Suprapubic skin (tissue), 4 donors: ENCODE measurements around the gene ITPK1. TPM values are rescaled to one million over a fixed set of nuclear protein-coding genes. Genes with fewer than 3 reads are reported as not detected.
"Not testable (repeated sequence)": the region's sequence is repeated elsewhere in the genome, so short reads cannot be mapped to it uniquely, and the experiment has no call there.

Experiments
- DNase-seq, 2 donors: peaks; one replicate each; pipeline ENCODE4 v3.0.0-alpha.2; 2019; ENCODE audit warnings: low spot score in 2 of 2
- H3K27ac ChIP-seq: fragments of 200-600 bp; sonication (generic); one replicate; pipeline ENCODE4 v1.5.1; 2019
- H3K27me3 ChIP-seq: fragments of 200-600 bp; sonication (generic); one replicate; pipeline ENCODE4 v1.5.1; 2019
- H3K36me3 ChIP-seq: fragments of 200-600 bp; sonication (generic); one replicate; pipeline ENCODE4 v1.5.1; 2019
- H3K4me1 ChIP-seq: fragments of 200-600 bp; sonication (generic); one replicate; pipeline ENCODE4 v1.5.1; 2019
- H3K4me3 ChIP-seq: fragments of 200-600 bp; sonication (generic); one replicate; pipeline ENCODE4 v1.5.1; 2019; ENCODE audit warnings: mild to moderate bottlenecking
- H3K9me3 ChIP-seq: fragments of 200-600 bp; sonication (generic); one replicate; pipeline ENCODE4 v1.5.1; 2019
- EP300 ChIP-seq: sonication (generic); formaldehyde crosslinking; IDR thresholded peaks from one replicate; pipeline ENCODE4 v1.6.1; 2017; ENCODE audit warnings: antibody characterized with exemption
- POLR2A ChIP-seq, 2 donors: fragments of 450-650 bp; IDR thresholded peaks; one replicate each; pipeline ENCODE4 v1.6.1; 2017; ENCODE audit warnings: antibody characterized with exemption in 2 of 2, mild to moderate bottlenecking in 2 of 2, moderate library complexity in 2 of 2
- POLR2AphosphoS5 ChIP-seq, 3 donors: sonication (generic); formaldehyde crosslinking; IDR thresholded peaks; one replicate each; pipeline ENCODE4 v1.6.1; 2017; ENCODE audit warnings: antibody characterized with exemption in 3 of 3
- WGBS: methylation state at CpG from one replicate; pipeline ENCODE4 v1.1.5; 2018; 5-methylcytosine and 5-hydroxymethylcytosine counted together
- total RNA-seq, 4 donors: library from RNA; depleted of rRNA; stranded (reverse); fragments of >200 nt; gene quantifications; one replicate each; pipeline ENCODE4 v1.1.0, GENCODE V29; 2016
- TF ChIP-seq, protein P1 (sequence below), 2 donors: fragments of 200-600 bp in 1 of 2; fragments of 450-650 bp in 1 of 2; sonication (generic) in 1 of 2; IDR thresholded peaks; one replicate each; pipeline ENCODE4 v1.5.1; 2016 to 2019; ENCODE audit warnings: antibody characterized with exemption in 2 of 2, mild to moderate bottlenecking in 1 of 2, moderate library complexity in 1 of 2

ITPK1 gene
- total RNA-seq, 4 donors from 2014 or later = 29.9 to 33.6 (median 32.2) TPM

- Histone ChIP-seq H3K4me1 (peaks cover 9% of the 10 kb centered on the region), H3K27me3 (no peaks in the 10 kb centered on the region), H3K4me3 (no peak overlapping the region), H3K9me3 (no peaks in the 10 kb centered on the region), H3K36me3 (no peaks in the 10 kb centered on the region), H3K27ac (no peak overlapping the region)
- no peak for TF ChIP-seq EP300
- TF ChIP-seq, protein P1, sequence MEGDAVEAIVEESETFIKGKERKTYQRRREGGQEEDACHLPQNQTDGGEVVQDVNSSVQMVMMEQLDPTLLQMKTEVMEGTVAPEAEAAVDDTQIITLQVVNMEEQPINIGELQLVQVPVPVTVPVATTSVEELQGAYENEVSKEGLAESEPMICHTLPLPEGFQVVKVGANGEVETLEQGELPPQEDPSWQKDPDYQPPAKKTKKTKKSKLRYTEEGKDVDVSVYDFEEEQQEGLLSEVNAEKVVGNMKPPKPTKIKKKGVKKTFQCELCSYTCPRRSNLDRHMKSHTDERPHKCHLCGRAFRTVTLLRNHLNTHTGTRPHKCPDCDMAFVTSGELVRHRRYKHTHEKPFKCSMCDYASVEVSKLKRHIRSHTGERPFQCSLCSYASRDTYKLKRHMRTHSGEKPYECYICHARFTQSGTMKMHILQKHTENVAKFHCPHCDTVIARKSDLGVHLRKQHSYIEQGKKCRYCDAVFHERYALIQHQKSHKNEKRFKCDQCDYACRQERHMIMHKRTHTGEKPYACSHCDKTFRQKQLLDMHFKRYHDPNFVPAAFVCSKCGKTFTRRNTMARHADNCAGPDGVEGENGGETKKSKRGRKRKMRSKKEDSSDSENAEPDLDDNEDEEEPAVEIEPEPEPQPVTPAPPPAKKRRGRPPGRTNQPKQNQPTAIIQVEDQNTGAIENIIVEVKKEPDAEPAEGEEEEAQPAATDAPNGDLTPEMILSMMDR (IDR thresholded peaks at IDR 0.05) = no peak
- no peak for TF ChIP-seq POLR2A (IDR thresholded peaks at IDR 0.05)
- no peak for TF ChIP-seq POLR2AphosphoS5 (IDR thresholded peaks at IDR 0.05)
- WGBS = 90% methylated on average over 2 of the region's 2 CpGs
- no peak for DNase-seq
These were observed 50.4 kb downstream of the ITPK1 start for GRCh38 chr14:93065272-93065730.

DNA sequence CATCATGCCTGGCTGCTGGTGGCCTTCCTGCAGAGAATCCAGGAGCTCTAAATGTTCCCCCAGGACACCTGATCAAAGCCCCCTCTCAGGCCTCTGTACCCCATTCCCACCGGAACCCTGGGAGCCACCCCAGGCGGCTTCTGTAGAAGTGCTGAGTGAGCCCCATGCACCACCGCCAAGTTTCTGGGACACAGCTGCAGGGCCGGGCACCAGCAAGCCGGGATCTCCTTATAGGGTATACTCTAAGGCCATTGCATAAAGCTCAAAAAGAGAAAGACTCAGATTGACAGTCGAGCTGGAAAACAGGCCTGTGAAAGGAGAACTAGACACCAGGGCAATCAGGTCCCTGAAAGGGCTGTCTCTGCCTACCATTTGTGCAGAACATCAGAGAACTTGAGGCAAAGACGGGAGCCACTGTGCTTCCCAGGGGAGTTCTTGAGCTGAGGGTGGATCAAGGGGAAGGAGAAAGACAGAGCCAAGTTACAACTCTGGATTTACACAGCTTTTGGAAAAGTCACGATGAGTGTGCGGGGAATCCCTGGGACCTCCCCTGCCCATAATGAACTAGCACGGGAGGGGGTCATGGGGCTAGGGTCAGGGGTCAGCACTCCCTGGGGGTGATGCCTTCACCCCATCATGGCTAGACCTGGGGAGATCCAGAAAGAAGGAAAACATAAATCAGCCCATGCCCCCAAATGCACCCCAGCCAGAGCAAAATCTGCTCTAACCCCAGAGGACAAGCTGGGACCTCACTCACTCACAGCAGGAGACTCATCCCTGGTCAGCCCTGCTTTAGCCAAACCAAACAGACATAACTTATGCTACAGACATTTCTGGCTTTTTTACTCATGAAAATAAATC is 51.1 kb downstream of the ITPK1 start:
- no peak overlapping the region for H3K4me3 ChIP-seq
- H3K27ac ChIP-seq = no peak overlapping the region
- no peaks in the 10 kb centered on the region for H3K36me3 ChIP-seq
- H3K27me3 ChIP-seq = no peaks in the 10 kb centered on the region
- 60% methylated on average over 10 of the region's 10 CpGs for WGBS
- TF ChIP-seq EP300 (no peak), POLR2A (IDR thresholded peaks at IDR 0.05) (no peak), POLR2AphosphoS5 (IDR thresholded peaks at IDR 0.05) (no peak)
- TF ChIP-seq, protein P1 (IDR thresholded peaks at IDR 0.05) = no peak
- DNase-seq = no peak
- peaks cover 9% of the 10 kb centered on the region for H3K4me1 ChIP-seq
- H3K9me3 ChIP-seq = no peaks in the 10 kb centered on the region

DNA sequence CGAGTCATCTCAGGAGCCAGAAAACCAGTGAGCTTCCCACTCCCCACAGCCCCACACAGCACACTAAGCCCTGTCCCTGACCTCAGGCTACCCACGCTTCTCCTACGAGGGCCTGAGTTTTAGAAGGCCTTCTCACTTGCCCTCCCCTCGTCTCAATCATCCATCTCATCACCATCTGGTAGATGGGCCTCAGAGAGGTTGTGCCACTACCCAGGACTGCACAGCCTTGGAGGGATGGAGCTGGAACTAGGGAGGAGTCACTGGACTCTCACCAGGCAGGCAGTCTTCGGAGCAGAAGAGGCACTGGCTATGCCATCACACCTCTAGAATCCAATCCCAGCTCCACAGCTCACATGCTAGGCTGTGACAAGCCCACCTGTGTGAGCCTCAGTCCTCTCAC is 52.3 kb downstream of the ITPK1 start:
- Histone ChIP-seq H3K4me1 (peaks cover 9% of the 10 kb centered on the region), H3K9me3 (no peaks in the 10 kb centered on the region), H3K27ac (no peak overlapping the region), H3K36me3 (no peaks in the 10 kb centered on the region), H3K4me3 (no peak overlapping the region), H3K27me3 (no peaks in the 10 kb centered on the region)
- WGBS = 97% methylated on average over 4 of the region's 5 CpGs
- no peak for DNase-seq
- no peak for TF ChIP-seq POLR2AphosphoS5 (IDR thresholded peaks at IDR 0.05)
- no peak for TF ChIP-seq EP300
- TF ChIP-seq, protein P1 (IDR thresholded peaks at IDR 0.05) = no peak
- TF ChIP-seq POLR2A (IDR thresholded peaks at IDR 0.05) = no peak

DNA sequence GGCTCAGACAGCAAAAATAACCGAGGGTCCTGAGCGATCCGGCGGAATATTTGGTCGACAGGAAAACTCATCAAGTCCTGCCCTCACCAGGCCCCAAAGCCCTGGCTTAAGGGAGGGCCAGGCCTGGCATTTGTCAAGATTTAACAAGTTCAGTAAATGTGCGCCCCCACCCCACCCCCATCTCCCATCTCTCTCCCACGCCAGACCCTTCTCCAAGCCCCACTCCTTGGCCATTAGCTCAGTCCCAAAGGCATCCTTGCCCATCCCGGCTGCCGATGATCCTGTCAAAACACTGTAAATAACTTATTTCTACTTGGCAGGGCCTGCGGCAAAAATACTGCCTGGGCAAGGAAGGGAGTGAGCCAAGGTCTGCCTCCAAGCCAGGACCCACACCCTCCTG is 52.8 kb downstream of the ITPK1 start:
- TF ChIP-seq POLR2A (IDR thresholded peaks at IDR 0.05) = no peak
- TF ChIP-seq EP300 = no peak
- TF ChIP-seq, protein P1 (IDR thresholded peaks at IDR 0.05) = no peak
- no peak for TF ChIP-seq POLR2AphosphoS5 (IDR thresholded peaks at IDR 0.05)
- no peak for DNase-seq
- 79% methylated on average over 10 of the region's 10 CpGs for WGBS
- Histone ChIP-seq H3K4me3 (no peak overlapping the region), H3K27me3 (no peaks in the 10 kb centered on the region), H3K9me3 (no peaks in the 10 kb centered on the region), H3K27ac (no peak overlapping the region), H3K36me3 (no peaks in the 10 kb centered on the region), H3K4me1 (peaks cover 9% of the 10 kb centered on the region)

DNA sequence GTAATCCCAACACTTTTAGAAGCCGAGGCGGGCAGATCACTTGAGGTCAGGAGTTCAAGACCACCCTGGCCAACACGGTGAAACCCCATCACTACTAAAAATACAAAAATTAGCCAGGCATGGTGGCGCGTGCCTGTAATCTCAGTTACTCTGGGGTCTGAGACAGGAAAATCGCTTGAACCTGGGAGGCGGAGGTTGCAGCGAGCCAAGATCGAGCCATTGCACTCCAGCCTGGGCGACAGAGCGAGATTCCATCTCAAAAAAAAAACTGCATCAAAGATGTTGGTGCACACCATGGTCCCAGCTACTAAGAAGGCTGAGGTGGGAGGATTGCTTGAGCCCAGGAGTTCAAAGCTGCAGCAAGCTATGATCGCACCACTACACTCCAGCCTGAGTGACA is 53.7 kb downstream of the ITPK1 start:
- H3K9me3 ChIP-seq, H3K4me3 ChIP-seq, H3K4me1 ChIP-seq, H3K36me3 ChIP-seq, H3K27ac ChIP-seq, DNase-seq, H3K27me3 ChIP-seq: not testable (repeated sequence)
- 93% methylated on average over 12 of the region's 12 CpGs for WGBS
